Stimulated activated CD8-positive, alpha-beta memory T cell treated with anti-CD3 and anti-CD28 coated beads, Interleukin-7, amount 100 ng/mL, for 4 hours (primary cell): ENCODE results near the gene ARHGAP21.
"Not testable (repeated sequence)": the region's sequence is repeated elsewhere in the genome, so short reads cannot be mapped to it uniquely, and the experiment has no call there.

Source experiments
- DNase-seq, 2 donors: peaks; one replicate each; pipeline ENCODE4 v3.0.0-alpha.2; 2020; ENCODE audit warnings: low read depth in 2 of 2

The ARHGAP21 gene

DNA sequence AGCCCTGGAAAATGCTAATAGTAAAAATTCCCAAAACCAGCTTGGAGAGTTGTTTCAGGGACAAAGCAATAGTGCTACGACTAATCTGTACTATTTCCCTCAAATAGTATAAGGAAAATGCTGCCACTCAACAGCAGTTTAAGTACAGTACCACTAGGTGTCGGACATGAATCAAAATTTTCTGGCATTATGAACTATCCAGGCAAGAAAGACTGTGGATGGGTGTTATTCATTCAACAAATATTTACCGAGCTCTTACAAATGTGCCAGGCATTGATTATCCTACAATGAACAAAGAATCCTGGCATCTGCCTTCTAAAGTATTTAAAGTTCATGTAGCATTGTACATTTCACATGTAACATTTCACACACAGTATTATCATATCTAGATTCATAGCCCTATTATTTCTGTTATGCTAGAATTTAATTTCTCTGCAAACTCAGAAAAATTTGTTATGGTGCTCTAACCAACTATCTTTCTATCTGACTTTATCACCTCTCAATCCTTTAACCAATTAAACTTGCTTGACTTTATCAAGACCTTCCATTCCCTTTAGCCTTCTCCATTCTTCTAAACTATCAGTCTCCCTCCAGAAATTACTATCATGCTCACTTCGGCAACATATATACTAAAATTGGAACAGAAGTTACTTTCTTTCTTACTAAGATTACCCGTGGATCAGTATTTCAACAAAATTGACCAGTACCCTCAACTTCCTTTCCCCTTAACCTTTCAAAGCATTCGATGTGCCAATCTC, 80.6 kb downstream of the ARHGAP21 start:
- DNase-seq = no peak

DNA sequence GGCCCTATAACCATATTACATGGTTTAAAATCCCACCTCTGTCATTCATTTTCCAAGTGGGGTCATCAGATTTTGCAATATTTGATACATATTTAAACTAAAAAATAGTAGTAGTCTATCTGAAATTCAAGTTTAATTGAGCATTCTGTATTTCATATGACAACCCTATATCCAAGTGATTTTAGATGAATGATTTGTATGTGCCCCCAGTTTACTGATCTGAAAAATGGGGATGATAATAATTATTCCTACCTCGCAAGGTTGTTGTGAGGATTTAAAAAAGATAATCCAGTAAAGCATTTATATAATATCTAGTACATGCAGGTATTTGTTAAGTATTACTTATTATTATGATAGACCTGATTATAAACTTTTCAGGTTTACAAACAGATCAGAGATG, 84.6 kb downstream of the ARHGAP21 start:
- no peak for DNase-seq

DNA sequence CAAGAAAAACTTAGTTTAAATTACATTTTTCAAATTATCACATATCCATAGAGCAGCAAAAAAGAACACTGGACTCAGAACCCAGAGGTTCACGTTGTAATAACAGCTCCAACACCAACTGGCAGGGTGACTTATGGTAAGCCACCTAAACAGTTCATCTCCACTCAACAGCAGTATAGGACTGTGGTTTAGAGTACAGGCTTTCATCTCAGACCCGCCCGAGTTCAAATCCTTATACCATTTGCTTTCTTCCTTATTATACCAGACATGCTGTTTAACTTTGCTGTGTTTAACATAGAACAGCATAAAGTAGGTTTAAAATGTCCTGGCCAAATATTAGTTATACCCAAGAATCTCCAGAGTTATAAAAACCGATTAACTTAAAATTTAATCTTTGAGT, 97.9 kb downstream of the ARHGAP21 start:
- DNase-seq = no peak

DNA sequence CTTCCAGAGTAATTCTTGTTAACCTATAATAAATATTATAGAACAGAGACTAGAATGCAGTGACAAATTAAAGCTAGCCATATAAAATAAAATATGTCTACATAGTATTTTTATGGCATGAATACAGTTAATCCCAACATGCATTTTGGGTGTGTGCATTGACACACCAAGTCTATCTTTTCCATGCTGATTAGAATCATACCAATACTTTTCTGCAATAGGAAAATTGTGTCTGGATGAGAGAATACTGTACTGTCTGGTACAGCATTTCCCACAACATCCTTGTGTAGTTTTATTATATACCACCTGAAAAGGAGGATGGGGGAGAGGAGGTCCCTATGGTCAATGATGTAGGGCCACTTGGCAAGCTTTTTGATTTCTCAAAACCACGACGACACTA, 100.3 kb downstream of the ARHGAP21 start:
- DNase-seq = no peak

DNA sequence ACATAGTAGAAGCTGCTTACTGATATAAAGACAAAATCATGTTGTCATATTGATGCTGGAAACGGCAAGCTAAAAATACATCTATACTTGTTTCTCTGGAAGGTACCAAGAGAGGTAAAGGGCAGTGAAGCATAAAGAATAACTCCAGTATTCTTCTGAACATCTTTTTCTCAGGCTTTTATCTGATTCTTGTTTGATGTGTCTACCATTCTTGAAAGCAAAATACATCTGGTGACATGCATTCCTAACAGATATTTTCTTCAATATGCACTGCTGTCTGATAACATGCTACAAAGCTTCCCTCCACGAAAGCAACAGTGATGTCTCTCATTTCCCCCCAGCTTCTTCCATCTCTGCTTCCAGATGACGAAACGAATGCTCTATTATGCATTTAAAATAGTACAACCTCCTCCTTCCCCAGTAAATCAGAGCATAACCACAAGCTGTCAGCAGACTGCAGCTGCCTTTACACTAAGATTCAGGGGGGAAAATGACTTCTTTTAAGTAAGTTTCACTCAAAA, 100.8 kb downstream of the ARHGAP21 start:
- DNase-seq = no peak

DNA sequence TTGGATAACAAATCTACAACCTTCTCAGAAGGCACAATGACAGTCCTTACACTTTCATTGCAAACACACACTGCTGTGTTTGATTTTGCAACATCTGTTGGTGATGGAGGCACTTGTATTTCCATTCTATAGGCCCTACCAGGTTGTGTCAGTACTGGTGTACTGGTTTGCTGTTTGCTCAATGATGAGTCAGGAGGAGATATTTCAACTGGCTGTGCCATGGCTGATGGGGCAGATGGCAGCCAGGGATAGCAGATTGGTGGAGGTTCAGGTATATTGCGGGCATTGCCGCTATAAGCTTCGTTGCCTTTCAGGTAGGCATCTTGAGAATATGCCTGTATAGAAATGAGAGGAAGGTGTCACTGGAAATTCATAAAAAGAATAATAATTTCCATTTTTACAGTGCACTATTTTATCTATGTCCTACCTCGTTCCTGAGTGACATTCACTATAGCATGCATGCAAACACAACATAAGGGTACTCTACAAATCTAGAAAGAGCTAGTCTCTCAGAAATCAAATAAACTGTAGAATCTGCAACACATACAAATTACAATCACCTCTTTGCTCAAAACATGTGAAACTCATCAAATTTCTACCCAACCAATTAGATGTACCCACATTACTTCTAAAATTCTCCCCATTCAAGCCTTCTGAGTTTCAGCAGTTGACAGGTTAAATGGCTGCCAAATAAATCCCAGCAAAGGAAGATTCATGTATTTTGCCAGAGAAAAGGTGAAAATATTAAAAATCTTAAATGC, 102.5 kb downstream of the ARHGAP21 start:
- not testable (repeated sequence) for DNase-seq

DNA sequence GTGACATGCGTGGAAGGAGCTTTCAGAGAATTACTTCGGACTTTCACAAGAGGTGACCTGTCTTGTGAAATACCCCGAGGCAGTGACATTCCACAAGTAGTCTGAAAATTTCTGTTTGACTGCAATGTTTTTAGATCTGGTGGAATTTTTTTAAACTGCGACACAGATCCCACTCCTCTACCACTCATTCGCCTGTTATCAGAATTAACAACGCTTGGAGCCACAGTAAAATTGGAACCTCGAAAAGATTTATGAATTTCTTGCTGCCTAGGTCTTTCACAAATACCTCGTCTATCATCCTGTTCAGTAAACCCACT, 103.7 kb downstream of the ARHGAP21 start:
- DNase-seq = not testable (repeated sequence)

DNA sequence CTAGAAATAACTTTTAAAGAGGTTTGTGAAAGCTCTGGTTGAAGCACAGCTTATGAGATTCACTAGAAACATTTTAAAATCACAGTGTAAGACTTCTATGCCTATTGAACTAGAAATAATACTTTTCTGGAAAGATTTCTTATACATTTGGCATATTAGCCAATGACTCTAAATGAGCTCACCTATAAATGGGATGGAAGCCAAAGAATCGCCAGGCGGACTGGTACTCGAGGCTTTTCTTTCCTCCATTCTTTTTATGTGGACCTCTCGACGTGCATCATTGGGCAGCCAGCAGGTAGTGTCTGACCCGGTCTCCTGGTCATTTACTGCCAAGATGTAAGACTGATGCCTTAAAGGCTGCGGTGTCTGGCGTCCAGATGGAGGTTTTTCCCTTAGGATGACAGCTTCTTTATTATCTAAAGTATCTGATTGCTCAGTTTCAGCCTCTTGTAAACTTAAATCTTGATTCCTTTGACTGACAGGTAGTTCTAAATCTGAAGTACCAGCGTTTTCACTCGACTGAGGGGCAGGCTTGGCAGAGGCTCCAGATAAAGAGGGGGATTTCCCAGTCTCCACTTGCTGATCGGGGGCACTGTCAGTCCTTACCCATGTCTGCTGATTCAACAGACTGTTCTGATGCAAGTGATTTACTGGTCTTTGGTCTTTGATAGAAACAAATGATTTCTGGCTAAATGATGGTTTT, 104.2 kb downstream of the ARHGAP21 start:
- not testable (repeated sequence) for DNase-seq

DNA sequence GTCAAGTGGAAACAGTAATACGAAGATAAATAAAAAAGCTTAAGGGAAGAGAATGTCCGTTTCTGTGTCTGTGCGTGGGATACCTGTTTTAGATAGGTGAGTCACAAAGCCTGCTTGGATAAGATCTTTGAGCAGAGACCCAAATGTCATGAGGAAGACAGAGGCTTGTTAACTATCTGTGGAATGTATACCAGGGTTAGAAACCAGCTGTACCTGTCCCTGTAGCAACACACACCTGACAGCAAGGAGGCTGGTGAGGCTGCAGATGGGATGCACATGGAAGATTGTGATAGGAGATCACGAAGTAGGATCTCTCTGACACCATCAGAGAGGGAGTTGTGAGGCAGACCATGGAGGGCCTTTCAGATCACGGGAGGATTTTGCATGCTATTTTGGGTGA, 105.3 kb downstream of the ARHGAP21 start:
- no peak for DNase-seq

DNA sequence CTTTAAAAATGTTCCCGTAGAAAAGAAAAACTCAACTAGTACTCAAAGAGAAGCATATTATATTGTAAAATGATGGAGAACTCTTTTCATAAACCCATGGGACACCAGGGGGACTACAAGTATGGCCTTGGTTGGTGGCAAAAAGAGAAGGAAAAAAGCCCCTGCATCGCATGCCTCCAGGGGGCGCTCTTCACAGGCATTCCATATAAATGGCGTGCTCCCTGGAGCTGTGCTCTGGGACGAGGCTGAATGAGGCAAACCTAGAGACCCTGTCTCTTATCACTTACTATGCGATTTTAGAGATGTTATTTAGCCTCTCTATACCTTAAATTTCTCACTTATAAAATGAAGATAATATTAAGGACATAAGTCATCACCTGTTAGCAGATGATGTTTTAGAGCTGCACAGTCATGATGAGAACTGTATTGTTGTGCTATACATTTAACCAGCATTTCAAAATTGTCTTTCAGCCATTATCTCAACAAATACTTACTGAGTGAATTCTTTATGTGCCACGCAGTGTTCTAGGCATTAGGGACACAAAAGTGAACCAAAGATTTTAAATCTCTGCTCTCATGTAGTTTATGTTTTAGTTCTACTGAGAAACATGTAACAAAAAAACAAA, 105.8 kb downstream of the ARHGAP21 start:
- DNase-seq = peak in 1 of 2 donors; percentile 8

DNA sequence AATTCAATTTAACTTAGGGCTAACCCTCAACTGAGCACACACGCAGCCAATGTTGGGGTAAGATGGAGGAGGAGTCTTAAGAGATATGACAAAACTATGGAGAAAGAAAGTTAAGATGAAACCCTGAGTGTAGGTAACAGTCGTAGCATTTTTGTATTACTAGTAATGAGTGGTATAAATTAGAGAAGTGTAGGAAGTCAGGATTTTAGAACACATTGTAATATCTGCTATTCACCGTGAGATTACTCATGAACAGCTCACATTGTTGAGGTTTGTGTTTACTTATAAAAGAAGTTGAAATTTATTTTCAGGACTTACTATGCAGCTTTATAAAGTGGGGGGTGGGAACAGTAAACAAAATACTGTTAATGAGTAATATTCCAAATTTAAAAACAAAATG, 107.2 kb downstream of the ARHGAP21 start:
- DNase-seq = no peak

DNA sequence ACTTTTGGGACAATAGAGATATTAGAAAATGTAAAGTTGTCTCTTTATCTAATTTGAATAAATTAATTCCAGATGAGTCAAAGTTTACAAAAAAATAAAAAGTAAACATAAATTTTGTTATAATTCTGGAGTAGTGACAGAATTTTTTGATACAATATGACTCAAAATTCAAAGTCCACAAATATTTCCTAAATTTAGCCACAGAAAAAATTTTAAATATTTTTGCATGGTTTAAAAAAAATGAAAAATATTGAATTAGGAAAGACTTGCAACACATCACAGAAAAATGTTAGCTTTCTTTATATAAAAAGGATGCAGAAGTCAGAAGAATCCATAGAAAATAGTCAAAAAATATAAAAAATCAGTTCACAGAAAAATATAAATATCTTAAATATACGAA, 117.7 kb downstream of the ARHGAP21 start:
- no peak for DNase-seq

DNA sequence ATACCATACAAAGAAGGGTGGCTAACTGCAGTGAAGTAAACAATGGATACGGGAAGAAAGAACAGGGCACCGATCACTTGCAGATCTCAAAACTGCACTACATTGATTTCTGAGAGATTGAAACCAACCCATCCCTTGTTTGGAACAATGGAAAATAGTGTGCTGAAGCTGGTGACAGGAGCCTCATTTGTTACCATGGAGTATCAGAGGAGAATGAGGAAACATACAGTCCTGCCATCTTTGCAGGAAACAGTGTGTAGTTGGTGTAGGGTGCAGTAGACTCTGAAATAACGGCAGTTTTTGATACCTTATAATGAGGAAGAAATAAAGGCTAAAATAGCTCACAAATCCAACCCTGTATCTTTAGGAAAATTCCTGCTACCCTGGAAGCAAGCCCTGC, 118.5 kb downstream of the ARHGAP21 start:
- no peak for DNase-seq

DNA sequence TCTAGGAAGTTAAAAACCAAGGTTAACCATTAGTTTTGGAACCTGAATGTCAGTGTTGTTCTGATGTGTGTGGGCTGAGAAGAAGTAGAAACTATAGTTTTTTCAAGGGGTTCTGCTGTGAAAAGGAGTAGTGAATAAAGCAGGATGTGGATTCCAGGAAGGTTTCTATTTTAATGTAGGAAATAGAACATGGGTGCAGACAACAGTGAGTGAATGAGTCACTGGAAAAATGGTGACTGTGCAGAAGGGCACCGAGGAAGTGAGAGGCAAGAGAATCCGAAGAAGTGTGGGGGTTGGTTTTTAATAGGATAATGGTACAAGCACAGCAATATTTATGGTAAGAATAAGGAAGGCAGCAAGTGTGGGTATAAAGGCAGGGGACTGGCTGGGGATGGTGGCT, 120.4 kb downstream of the ARHGAP21 start:
- no peak for DNase-seq

DNA sequence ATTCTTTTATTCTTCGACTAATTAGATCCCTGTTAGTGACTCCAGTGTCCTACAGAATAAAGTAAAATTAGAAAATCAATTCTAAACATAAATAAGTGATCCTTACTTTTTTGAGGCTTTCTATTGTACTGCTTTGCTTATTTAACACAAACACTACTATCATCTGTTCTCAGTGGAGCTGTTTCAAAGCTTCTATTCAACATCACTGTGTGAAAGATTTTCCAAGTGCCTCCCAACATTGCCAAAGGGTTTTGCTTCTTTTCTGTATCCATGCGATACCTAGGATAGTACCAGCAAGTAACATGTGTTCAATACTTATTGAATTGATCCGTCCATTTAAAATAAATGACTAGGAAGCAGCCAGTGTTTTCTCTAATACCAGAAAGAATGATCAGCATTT, 125.7 kb downstream of the ARHGAP21 start:
- no peak for DNase-seq

DNA sequence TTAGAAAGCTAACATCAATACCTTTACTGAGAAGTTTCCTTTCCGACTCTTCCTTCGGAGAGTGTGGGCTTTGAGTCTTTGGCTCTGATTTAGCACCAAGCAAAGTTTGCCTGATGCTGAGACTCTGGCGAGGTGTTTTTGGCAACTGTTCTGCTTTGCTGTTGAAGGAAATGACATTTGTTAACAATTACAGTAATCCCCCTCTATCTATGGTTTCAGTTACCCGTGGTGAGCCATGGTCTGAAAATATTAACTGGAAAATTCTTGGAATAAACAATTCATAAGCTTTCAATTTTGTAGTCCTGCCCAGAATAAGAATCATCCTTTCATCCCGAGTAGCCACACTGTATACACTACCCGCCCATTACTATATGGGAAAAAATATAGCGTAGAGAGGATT, 126.3 kb downstream of the ARHGAP21 start:
- DNase-seq = no peak

DNA sequence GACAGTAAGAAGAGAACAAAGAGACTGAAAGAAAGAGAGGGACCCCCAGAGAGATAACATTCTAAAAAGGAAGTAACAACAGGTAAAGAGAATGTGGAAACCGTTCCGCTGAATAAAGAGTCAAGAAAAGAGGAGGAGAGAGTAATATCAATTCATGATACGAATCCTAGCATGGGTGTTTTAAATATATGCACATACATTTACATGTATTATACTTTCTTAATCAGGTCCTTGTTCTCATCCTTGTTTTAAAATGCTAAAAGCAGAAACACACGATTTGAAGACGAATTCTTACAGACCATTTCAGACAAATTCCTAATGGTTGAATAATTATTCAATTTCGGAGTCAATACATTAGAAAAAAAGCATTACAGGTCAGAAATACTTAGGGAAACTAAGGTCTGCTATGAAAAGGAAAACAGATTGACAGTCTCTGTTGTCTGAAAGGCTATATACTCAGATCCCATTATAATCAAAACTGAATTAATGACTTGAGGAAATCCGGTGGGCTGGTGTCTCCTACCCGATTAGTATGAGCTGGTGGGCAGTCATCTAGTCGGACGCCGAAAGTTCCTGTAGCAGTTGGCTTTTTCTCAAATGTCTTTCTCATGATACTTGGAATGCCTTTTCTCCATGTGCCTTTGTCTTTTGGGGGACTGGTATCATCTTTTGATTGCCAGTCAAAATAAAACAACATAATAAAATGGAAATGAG, 127.3 kb downstream of the ARHGAP21 start:
- no peak for DNase-seq

DNA sequence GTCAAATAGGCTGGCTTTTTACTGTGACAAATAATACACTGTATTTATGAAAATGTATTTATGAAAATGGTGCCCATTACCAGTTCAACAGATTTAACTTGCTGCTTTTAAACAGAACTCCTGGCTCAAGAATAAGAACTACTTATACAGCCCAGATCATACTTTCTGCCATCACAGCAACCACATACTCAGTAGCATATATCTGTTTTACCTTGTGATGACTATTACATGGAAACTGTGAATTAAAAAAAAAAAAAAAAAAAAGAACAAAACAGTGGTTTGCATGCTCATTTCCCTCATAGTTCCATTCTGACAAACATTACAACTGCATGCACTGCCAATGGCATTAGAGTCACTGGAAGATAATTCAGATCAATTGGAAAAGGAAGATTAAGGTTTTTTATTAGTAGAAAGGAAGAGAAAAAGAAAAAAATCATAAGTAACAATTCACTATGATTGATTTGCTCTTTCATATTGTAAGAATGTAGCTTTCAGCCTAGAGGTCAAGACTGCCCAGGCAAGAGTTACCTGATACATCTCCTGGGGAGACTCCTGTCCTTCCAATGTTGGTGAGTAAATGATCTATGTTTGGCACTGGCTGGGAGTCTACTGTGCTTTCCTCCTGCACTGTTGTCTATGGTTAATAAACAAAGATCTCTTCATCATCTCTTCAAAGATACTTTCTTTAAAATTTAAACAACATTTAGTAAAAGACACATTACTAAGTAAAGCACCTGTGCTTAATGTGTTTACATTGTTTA, 132.8 kb downstream of the ARHGAP21 start:
- DNase-seq = no peak

DNA sequence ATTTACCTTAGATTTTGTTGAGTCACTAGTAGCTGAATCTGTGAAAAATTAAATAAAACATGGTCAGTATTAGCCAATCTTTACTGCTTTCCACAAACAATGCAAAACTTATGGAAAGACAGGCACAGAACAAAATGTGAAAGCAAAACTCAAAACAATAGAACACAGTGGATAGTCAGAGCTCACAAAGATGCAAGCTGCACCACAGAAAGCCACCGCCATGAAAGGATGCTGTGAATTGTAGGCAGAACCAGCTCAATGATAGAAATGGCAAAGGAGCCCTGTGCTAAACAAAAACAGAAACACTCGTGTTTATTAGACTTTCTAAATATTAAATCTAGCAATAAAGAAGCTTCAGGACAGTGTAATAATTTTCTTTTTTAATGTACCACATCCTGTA, 134.4 kb downstream of the ARHGAP21 start:
- DNase-seq = no peak

DNA sequence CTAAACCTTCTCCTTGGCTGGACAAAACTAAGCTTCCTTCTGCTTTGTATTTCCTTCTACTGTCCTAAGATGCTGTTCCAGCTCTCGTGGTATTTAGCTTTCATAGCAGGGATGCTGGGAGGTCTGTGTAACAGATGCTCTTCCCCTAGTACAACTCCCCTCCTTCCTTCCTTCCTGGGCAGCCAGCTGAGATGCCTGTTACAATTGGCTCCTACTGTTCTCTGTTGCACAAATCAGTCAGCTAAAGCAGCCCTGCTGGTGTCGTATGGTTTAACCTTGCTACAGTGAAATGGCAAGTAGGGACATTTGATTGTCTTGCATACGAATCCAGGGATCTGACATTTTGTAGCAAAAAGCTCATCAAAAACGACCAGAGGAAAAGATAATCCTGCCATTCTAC, 143.8 kb downstream of the ARHGAP21 start:
- no peak for DNase-seq

DNA sequence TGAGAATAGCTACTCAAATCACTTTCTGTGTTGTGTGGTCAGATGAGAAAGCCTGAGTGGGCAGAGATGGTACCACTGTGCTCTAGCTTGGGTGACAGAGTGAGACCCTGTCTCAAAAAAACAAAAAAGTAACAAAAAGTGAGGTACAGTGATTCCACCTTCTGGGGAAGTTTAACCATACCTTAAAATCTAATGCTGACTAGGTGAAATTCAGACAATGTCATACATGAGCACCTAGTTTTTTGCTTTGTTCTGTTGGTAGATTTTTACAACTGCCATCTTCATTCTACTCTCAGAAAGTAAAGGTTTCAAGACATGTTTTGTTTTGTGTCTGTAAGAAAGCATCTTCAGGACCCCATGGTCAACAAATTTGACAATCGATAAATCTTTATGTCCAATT, 144.2 kb downstream of the ARHGAP21 start:
- DNase-seq = no peak
